Urothelium cell line (cell line): ENCODE measurements around the gene PRKCQ.
A peak's percentile ranks its signal among the peaks of the same experiment; 100 is the strongest.

Experiments
- DNase-seq: peaks from one replicate; pipeline ENCODE4 v3.0.0; 2011; ENCODE audit warnings: low spot score, mixed read lengths
- FAIRE-seq: peaks from 2 replicates; lab custom pipeline; 2011; peaks lifted over from hg19 to GRCh38; lab: Jason Lieb, UNC

PRKCQ gene

GRCh38 chr10:6579904-6580278 lies at the start of gene PRKCQ:
TSS of gene PRKCQ (minus strand) at chr10:6580276. CDS start at chr10:6515135, 65,141 bp downstream.
- no peak for FAIRE-seq
- DNase-seq, result peak; percentile 50

GRCh38 chr10:6625428-6625827 lies 45.4 kb upstream of the PRKCQ start:
- FAIRE-seq (no peak), DNase-seq (no peak)

DNA sequence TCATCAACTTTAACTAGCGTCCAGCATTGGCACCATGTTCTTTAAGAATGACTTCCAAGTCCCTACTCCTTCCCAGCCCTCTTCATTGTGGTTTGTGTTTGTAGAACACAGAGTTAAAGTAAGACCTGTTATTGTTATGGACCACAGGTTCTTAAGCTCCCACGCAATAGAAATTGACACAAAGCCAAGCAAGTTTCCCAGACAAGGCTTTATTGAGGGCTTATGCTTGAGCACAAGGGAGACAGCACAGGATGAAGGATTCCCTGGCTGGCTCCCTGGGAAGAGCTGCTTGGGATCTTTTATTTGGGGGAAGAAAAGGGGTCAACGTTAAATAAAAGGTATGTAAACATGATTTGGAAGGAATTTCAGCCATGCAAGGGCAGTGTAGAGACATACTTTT lies 44.3 kb upstream of the PRKCQ start:
- DNase-seq (no peak), FAIRE-seq (no peak)

DNA sequence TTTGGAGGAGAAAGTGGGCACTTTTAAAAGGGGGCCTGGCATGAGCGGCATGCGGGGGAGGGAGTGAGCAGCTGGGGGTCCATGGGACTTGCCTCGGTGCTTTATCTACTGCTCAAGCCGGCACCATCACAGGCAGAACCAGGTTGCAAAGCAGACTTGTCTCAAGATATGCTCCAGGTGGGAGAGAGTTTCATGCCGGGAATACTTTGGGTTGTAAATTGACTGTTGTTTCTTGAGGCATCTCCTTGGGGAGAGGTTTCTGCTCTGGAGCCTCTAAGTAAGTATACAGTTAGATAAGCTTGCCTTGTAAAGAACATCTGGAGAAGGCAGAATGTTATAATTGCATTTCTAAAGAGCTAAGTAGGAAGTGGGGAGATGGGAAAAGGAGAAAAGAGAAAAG lies 42.8 kb upstream of the PRKCQ start:
- DNase-seq, result no peak
- FAIRE-seq, result no peak

- peak; percentile 36 for DNase-seq
Observed at GRCh38 chr10:6621536-6621935, 41.5 kb upstream of the PRKCQ start.

DNA sequence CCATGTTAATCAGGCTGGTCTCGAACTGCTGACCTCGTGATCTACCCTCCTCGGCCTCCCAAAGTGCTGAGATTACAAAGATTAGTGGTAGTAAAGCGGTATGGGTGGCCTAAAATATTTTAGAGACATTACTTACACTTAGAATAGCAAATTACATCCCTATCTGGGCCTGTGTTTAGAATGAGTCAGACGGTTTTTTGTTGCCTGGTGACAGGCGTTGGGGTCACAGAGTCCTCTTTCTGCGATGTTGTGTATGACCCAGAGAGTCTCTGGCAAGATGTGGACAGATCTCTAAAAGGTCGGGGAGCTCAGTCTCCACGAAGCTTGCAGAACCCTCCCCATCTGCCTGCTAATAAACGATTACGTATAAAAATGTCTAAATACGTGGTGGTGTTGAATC lies 39.6 kb upstream of the PRKCQ start:
- no peak for FAIRE-seq
- no peak for DNase-seq

More at GRCh38 chr10:6621536-6621935, 41.5 kb upstream of the PRKCQ start:
- no peak for FAIRE-seq

DNA sequence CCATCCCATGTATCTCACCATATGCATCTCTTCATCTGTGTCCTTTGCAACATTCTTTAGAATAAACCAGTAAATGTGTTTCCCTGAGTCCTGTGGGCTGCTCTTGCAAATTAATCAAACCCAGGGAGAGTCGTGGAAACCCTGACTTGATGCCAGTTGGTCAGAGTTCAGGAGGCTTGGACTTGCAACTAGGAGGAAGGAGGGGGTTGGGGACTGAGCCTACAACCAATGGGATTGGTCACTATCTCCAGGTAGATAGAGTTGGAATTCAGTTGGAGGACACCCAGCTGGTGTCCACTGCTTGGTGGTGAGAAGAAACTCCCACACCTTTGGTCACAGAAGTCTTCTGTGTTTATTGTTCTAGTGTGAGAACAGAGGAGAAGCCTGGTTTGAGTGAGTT lies 38.3 kb upstream of the PRKCQ start:
- FAIRE-seq, result no peak

GRCh38 chr10:6617309-6618076 lies 37.4 kb upstream of the PRKCQ start:
- DNase-seq, result no peak
- FAIRE-seq, result no peak

More for the DNA sequence above, 38.3 kb upstream of the PRKCQ start:
- no peak for DNase-seq

GRCh38 chr10:6615971-6616370 lies 35.9 kb upstream of the PRKCQ start:
- FAIRE-seq (no peak), DNase-seq (no peak)

GRCh38 chr10:6612371-6612770 lies 32.3 kb upstream of the PRKCQ start:
- no peak for DNase-seq
- no peak for FAIRE-seq

DNA sequence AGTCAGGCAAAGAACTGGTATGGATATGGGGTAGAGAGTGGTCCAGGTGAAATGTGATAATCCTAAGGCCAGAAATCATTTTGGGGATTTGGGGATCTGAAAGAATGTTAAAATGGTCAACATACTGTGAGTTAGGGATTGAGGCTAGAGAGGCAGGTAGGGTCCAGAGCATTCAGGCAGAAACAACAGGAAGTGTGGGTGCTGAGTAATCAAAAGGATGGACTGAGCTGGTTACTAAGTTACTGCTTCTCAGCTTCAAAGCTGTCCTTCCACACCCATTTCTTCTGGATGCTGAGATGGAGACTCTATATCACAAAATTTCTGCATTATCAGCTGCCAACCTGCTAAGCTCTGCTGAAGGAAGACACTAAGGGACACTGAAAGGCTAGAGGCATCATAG lies 30.6 kb upstream of the PRKCQ start:
- DNase-seq (peak; percentile 18), FAIRE-seq (no peak)

GRCh38 chr10:6609625-6610024 lies 29.5 kb upstream of the PRKCQ start:
- DNase-seq (no peak), FAIRE-seq (no peak)

DNA sequence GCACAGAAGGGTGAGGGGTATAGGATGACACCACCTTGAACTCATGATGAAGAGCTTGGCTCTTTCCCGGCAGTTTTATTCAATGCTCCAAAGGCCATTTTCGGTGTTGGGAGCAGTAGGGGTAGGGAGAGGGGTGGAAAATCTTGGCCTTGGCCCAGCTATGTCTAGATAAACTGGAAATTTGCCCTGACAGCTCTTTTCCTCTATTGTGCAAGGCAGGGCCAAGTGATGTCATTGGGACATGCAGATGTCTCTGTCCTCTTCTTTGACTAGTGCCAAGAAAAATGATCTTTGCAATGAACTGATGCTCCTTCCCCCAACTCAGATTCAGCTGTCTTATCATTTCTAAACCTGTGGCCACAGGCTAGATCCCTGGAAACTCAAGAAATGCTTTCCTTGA lies 27.7 kb upstream of the PRKCQ start:
- no peak for FAIRE-seq

GRCh38 chr10:6607182-6607581 lies 27.1 kb upstream of the PRKCQ start:
- no peak for DNase-seq
- no peak for FAIRE-seq

More for the DNA sequence above, 27.7 kb upstream of the PRKCQ start:
- DNase-seq, result peak; percentile 13

- no peak for DNase-seq
- FAIRE-seq, result no peak
Observed at GRCh38 chr10:6603142-6604125, 23.4 kb upstream of the PRKCQ start.

DNA sequence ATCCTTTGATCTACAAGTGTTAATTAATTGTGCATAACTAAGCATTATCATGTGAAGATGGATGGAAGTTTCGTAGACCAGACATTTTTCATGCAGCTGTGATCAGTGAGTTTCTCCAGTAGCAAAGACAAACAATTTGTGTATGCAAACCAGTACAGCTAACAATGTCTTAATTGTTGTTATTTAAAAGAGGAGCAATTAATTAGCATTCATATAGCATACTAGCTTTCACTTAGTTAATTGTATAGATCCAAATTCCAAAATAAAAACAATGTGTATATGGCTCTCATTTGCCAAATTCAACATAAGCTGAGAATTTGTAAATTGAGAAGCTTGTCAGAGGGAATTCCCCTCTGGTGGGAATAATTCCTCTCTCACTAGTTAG lies 22.6 kb upstream of the PRKCQ start:
- DNase-seq (no peak), FAIRE-seq (no peak)

DNA sequence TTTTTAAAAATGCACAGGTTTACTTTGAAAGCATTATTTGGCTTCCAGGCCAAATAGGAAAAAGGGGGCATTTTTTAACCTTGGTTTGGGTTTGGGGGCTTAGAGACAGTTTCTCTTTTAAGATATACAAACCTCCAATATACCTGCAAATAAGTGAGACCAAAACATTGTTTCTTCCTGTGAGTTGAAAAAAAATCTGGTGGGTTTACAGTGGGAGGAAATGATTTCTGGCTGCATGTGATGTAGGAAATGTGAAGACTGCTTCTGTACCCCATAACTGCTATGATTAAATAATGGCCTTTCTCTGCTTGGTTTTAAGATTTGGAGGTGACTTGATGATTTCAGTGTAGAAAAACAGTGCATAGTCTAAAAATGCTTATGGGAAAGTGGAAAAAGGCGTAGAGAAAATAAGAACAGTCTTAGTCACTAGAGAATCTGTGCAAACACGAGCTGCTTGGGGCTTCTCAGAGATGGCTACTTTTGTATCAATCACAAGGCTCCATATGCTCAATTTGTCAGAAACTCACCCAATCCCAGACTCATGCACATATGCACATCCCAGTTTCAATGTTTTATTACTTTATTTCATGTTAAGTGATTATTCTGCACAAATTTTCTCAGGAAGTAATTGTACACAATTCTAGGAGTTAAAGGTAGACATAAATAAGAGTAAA lies 22.1 kb upstream of the PRKCQ start:
- DNase-seq (no peak), FAIRE-seq (no peak)

DNA sequence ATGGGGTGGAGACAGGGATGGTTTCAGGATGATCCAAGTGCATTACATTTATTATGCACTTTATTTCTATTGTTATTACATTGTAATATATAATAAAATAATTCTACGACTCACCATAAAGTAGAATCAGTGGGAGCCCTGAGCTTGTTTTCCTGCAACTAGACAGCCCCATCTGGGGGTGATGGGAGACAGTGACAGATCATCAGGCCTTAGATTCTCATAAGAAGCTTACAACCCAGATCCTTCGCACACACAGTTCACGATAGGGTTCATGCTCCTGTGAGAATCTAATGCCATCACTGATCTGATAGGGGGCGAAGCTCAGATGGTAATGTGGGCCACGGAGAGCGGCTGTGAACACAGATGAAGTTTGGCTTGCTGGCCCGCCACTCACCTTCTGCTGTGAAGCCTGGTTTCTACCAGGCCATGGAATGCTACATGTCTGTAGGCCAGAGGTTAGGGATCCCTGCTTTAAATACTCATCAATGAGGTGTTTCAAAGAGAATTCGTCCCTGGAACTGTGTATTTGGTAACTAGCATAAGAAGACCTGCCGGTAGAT lies 21.2 kb upstream of the PRKCQ start:
- DNase-seq (no peak), FAIRE-seq (no peak)

DNA sequence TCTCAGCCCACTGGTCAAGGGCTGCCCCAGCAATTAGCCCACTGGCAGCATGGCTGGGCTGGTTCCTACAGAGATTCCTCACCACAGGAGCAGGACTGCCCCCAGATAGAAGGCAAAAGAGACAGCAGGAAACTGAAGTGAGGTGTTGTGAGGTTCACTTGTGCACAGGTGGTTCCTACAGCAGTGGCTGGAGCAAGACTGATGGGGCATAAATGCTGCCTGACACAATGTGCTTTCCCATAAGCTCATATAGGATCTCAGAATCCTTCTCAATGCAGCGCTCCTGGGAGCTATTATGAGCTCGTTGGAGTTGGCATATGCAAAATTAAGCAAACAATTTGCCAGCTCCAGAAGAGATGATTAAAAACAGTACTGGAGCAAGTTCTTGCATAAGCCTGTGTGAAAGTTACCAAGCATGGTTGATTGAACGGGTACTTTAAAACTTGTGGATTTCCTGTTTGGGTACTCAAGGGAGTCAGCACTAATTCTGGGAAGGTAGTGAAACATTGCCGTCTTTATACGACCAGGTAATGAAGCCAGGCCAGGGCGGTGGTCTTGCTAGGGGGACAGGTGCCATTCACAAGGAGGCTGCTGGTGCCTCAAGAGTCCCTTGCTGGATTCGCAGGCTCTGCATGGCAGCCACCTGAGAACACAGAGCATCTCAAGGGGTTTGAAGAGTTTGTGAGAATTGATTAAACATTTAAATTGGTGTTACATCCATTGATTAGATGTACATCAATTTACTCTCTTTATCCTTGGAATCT lies 20.3 kb upstream of the PRKCQ start:
- FAIRE-seq (no peak), DNase-seq (no peak)

GRCh38 chr10:6598679-6599078 lies 18.6 kb upstream of the PRKCQ start:
- no peak for DNase-seq
- no peak for FAIRE-seq
